ENCODE results near the gene ISOC1.

ISOC1 gene

DNA sequence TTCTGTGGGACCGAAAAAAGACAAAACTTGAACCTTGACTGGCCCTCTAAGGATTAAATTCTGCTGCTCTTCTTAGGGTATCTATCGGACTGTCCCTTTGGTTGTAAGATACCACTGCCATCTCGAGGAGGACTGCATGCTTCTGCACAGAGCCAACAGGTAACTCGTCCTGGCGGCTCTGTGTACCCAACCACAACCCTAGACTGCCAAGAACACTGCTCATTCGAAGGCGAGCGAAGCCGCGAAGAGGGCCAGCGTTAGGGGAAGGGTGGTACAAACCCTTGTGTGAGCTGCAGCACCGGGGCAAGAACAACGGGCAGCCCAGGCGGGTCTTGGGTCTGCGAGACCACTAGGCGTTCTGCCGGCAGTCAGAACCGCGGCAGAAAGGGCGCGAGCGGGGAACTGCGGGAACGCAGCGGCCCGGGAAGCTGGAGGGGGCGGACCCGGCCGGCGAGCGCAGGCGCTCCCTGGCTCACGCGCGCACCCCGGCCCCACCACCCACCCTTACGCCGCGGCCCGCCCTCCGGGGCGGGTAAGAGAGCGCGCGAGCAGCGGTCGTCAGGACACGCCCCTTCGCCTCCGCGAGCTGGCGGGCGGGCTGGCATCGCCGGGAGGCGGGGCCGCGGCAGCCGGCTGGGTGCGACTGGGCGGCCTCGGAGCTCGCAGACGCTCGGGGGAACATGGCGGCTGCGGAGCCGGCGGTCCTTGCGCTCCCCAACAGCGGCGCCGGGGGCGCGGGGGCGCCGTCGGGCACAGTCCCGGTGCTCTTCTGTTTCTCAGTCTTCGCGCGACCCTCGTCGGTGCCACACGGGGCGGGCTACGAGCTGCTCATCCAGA is at the start of gene ISOC1:
TSS of gene ISOC1 (plus strand) at position 663 of the 837 bp plus-strand sequence. CDS start at position 681, 18 bp downstream.
- DNase-seq: peak; percentile 2

DNA sequence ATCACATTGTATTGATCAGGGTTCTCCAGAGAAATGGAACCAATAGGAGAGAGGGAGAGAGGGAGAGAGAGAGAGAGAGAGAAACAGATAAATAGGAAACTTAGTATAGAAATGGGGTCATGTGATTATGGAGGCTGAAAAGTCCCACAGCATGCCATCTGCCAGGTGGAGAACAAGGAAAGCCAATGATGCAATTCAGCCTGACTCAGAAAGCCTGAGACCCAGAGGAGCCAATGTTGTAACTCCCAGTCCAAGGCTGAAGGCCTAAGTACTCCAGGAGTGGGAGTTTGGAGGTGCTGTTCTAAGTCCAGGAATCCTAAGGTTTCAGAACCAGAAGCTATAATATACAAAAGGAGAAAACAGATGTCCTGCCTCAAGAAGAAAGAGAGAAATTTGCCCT is 48.4 kb upstream of the ISOC1 start:
- DNase-seq: no peak

DNA sequence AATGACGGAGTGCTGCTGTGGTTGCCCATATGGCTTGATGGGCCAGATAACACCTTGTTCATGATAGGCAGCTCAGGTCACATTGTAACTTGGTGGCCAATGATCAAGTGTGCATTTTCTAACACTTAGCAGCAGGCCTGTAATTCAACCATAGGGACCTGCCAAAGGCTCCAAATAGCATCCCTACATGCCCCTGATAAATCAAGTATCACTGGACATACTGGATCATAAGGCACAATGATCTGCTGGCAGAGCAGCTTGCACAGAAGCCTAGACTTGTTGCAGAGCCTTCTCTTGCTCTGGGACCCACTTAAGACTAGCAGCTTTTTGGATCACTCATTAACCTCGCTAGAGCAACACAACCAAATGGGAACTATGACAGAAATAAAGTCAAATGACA is 46.0 kb upstream of the ISOC1 start:
- no peak for DNase-seq

DNA sequence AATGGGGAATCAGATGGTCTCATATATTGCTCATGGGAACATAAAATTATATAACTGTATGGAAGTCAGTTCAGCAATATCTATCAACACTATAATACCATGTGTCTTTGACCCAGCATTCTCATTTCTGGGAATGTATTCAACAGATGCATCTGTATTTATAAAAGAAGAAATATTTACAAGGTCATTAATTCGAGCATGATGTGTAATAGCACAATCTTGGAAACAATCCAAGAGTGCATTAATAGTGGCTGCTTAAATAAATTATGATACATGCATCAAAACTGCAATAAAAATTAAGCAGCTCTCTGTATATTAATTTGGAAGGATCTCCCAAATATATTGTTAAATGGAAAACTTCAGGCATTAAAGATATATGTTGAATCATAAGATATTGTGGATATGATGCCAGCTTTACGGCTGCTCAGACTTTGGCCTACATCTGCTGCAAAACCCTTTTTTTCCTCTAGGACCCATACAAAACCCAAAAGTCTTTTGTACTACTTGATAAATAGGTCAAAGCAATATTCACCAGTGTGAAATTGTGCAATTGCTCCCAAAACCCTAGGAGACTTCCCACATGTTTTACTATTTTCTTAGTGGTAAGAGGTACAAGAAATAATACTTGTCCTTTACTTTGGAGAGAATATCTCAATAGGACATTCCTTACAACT is 45.3 kb upstream of the ISOC1 start:
- no peak for DNase-seq

DNA sequence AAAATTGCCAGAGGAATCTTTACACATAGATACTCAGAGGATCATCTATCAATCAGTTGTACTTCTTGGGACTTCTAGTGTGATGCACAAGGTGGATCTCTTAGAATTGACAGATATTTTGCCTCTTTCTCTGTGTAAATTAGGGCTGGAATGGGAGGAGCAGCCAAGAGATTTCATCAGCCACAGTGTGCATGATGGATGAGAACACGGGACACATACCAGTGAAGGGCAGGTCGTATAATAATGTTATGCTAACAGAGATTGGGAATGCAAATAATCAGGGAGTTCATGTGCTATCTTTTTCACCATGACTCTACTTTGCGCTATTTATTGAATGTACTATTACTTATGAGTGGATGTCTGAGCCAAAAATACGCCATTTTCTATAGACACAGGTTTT is 43.3 kb upstream of the ISOC1 start:
- no peak for DNase-seq

DNA sequence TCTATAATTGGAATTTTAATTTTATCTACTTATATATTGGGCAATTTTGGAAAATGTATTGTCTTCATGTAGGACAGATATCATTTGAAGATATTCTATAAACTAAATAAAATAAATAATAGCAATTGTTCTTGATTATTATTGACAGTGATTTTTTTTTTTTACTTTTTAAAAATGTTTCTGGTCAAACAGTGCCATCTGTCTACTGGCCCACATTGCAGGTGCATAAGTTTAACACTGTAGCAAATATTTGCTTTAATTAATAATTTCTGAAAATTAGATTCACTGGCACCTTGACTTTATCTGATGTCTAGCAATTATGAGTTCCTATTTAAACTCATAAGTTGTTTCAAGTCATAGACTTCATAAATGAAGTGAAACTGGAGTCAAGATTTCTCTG is 41.1 kb upstream of the ISOC1 start:
- DNase-seq: no peak

DNA sequence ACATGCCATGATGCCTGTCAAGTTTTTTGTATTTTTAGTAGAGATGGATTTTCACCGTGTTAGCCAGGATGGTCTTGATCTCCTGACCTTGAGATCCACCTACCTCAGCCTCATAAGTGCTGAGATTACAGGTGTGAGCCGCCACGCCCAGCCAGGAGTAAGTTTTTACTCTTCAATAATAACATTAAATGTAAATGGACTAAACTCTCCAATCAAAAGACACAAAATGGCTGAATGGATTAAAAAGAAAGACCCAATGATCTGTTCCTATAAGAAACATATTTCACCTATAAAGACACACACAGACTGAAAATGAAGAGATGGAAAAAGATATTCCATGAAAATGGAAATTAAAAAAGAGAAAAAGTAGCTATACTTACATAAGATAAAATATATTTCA is 37.2 kb upstream of the ISOC1 start:
- no peak for DNase-seq

DNA sequence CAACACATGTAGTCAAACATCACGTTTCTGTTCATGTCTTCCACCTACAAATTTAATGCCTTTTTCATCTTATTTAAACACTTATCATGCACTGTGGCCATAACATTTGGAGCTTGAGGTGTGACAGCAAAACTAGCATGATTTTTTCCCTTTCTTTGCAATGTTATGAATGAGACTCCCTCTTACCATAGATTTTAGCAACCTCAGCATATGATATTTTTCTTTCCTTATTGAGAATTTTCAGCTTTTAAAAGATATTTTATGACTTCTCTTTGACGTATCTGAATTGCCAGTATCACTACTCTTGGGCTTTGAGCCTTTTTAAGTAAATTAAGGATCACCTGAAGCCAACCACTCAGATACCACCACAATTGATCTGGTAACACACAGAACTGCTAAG is 32.7 kb upstream of the ISOC1 start:
- DNase-seq: no peak

DNA sequence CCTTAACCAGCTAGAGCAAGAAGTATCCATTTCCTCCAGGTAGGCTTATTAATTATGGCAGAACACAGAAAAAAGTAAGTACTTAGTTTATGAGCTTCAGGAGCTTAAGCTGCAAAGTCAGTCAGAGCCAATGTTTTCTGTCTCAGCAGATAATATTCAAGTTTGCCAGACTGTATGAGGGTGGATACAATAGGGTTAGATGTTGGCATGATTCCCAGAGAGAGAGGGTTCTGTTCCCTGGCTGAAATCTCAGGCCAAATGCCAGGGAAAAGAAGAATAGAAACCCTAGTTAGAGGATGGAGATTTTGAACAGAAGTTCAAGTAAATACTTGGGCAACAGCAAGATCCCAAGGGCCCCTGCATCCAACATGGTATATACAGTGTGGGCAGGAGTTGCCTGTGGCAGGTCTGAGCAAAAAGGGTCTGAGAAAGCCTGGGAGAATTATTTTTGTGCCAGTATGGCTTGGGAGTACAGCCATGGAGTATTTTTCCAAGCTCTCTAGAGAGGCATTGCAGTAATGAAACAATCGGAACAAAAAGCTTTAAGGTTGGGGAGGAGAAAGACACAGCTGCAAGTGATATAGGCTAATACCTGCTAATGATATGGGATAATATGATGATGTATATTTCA is 31.0 kb upstream of the ISOC1 start:
- DNase-seq: peak; percentile 8

DNA sequence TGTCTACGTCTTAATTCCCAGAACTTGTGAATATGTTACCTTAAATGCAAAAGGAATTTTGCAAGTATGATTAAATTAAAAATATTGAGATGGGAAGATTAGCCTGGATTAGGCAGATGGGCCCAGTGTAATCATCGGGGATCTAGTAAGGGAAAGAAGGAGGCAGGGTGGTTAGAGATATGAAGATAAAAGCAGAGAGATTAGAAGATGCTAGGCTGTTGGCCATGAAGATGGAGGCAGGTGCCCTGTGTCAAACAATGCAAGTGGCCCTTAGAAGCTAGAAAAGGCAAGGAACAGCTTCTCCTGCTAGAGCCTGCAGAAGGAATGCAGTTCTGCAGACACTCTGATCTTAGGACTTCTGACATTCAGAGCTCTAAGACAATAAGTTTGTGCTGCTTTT is 28.8 kb upstream of the ISOC1 start:
- DNase-seq: peak; percentile 62

DNA sequence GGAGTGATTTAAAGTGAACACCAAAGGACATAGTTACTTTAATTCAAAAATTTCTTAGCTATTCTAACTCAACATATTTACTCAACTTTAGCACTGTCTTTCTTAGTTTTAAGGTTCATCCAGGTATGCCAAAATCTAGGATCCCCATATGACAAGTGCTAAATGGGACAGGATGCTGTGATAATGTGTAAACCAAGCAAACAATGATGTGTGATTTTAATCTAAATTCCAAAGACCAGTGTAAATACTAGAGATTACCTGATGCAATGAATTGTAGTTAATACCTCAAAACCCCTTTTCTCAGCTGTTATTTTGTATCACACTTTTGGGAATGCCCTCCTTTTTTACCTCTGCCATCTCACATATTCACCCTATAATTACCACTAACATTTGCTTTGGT is 26.8 kb upstream of the ISOC1 start:
- DNase-seq: no peak

DNA sequence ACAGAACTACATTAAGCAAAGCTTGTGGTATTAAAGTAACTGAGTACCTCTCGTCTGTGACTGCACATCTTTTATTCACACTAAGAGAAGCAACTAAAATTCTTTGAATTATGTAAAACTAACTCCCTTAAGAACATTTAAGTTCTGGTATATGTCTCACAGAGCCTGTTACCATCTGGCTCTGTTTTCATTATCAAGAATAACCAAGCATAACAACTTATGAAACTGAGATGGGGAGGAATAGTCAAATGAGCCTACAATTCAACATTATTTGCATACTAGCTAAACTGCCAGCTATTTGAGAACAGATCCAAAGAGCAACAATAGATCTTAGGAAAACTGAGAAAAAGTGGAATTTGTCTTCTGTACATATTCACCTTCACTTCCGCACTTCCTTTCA is 25.3 kb upstream of the ISOC1 start:
- DNase-seq: no peak

DNA sequence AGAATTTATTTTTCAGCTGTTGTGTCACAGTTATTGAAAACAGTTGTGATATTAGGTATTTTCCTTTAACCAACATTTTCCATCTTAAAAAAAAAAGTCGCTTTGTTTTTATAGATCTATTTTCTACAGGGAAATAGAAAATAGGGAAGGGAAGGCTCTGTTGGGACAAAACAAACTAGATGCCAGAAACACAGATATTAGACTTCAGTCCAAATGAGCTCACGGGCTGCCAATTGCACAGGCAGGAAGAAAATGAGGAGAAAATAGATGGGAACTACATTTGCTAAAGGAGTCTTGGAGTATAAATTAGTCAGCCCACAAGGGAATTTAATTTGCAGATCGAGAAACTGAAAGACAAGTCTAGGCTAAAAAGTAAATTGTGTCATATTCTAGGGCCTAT is 21.4 kb upstream of the ISOC1 start:
- DNase-seq: no peak

DNA sequence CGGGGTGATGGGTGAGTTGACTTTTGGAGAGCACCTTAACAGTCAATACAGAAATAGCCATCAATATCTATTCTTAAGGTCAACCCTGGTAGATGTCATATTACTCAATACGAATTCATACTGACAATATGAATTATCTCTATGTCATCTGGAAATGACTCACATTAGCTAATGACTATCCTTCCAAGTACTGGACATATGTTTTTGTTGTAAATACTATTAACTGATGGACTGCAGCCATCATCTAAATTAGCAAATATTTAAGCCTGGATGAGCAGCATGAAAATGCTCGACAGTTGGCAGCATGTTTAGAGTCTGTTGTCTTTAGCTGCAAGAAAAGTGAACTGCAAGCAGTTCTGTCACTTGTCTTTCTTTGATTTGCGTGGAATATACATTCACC is 19.6 kb upstream of the ISOC1 start:
- DNase-seq: peak; percentile 28

DNA sequence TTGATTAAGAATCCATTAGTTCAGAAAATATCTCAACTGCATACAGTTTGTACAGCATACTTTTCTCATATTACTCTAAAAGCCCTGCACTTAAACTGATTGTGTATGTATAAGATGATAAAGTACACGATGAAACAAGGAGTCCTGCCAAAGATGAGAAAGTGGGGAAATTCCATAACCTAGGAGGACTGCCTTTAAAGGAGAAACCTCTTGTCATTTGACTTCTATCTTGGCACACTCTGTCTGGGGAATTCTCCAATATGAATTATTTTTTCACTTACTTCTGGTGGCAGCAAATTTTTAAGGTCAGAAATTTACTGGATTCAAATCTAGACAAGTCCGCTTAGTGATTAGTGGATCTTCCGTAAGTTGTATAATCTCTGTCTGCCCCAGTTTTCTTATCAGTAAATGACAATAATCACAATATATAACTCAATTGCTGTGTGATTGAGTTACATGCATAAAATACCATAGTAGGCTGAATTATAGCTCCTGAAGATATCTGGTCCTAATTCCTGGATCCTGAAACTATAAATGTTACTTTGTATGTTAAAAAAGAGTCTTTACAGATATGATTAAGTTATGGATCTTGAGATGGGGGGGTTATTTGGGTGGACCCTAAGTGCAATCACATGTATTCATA is 17.0 kb upstream of the ISOC1 start:
- DNase-seq: no peak

DNA sequence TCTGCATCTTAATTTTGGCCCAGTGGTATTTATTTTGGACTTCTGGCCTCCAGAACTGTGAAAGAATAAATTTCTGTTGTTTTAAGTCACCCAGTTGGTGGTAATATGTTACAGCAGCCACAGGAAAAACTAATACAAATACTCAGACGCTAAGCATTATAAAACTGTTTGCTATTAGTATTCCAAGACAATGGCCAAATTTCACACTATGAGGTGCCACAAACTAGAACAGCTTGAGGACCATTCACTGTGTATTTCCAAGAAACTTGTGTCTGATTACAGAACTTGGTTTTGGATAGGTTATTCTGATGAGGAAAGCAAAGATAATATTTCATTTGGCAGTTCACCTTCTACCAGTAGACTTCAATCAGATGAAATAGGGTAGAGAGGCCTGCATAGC is 16.3 kb upstream of the ISOC1 start:
- DNase-seq: no peak

DNA sequence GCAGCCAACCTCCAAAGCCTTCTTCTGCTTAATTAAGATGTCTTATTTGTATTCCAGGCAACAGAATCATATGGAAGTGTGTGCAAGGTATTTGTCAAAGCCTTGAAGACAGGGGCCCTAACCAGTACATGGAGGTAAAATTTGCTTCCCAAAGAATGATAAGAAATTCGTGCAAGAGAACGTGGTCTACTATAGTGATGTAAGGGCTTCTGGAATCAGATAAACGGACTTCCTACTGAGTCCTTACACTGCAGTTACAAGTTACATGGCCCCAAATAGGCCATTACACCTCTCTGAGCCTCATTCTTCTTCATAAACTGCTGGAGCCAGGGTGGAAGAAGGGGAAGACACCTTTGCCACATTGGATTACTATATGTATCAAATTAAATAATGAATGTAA is 15.9 kb upstream of the ISOC1 start:
- DNase-seq: no peak

DNA sequence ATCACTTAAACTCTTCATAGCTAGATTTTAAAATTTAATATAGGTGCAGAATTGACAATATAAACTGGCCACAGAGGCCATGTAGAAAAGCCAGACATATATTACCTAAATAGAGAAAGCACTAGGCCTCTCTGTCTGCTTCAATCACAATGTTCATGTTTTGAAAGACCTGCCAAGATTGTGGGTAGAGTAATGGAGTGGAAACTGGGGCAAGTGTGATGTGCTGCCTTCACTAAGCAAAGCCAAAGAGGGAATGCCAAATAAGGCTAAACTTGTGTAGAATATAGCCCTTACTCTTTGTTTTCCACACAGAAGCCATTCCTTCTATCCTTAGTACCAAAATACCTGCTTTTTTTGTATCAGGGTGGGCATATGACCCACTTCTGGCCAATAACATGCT is 15.1 kb upstream of the ISOC1 start:
- DNase-seq: no peak

DNA sequence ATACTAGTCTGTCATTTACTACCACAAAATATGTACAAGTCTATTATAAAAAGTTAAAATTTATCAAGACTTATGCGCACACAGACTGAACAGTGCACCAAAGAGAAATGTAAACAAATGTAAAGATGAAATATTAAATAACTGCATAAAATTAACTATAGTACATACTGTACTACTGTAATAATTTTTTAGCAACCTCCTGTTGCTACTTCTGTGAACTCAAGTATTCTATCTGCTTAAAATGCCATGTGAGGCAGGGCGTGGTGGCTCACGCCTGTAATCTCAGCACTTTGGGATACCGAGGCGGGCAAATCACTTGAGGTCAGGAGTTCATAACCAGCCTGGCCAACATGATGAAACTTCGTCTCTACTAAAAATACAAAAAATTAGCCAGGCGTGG is 13.8 kb upstream of the ISOC1 start:
- no peak for DNase-seq

DNA sequence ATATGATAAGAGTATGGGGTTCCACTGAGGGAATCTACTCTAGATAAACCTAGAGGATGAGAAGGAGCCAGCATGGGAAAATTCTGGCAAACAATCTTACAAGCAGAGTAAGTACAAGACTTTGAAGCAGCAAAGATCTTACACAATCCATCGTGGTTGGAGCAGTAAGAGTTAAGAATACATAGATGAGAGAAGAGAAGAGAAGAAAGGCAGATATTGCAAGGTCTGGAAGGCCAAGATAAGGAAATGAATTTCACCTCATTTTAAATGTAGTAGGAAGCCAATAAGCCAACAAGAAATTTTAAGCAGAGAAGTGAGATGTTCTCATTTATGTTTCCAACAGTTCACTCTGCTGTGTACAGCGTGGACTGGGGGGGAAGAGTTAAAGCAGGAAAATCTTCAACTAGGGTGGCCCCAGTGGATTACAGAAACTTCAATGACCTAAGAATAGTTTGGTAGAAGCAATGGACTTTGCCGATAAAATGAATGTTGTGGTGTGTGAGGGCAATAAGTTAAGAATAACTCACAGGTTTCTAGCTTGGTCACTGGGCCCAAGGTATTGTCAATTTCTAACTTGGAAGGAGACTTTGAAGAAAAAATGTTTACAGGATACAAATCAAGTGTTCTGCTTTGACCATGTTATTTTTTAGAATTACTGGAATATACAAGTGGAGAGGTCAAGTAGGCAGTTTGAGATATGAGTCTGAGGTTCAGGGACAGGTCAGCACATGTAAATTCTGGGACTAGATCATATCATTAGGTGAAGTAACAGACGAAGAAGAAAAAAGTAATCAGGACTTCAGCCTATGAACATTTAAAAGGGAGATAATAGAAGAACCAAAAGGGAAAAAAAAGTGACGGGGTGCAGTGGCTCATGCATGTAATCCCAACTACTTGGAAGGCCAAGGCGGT is 12.1 kb upstream of the ISOC1 start:
- no peak for DNase-seq

DNA sequence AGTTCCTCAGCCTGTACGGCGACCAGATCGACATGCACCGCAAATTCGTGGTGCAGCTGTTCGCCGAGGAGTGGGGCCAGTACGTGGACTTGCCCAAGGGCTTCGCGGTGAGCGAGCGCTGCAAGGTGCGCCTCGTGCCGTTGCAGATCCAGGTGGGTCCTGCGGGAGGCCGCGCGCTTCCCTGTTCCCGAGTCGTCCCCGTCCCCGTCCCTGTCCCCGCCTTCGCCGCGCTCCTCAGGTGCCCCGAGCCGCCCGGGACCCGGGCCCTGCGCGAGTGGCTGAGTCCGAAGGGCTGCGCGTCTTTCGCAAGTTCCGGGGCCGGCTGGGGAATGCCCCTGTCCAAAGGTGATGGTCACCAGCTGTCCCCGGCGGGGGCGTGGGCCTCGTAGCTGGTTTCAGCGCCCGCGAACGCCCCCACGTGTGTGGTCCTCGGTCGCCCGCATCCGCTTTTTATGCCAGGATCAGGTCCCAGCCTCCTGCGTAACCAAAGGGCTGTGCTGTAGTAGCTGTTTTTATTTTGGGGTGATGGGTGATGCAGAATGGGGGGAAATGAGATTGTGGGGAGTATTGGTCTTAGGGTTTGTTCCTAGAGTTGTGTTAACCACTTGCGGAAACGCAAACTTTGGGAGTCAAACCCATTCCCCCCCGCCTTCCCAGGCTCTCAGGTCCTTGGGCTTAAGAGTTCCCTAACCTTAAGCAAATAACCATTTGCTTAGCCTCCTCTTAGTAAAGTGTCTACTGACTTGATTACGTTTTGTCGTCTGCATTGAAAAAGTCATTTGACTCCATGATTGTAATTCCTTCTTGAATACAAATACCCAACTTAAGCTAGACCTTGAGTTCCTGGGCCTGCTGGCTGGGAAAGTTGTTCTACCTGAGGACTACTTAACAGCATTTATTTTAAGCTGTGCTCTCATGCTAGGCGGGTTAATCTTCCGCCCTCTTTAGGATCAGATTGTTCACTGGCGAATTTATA is 663 bp downstream of the ISOC1 start:
- no peak for DNase-seq
